ENCODE measurements around the gene PRRC1. TPM values are rescaled to one million over a fixed set of nuclear protein-coding genes. Genes with fewer than 3 reads are reported as not detected.

PRRC1 gene
- polyA plus RNA-seq, 1 donor from 2014 or later = 36.3 TPM

DNA sequence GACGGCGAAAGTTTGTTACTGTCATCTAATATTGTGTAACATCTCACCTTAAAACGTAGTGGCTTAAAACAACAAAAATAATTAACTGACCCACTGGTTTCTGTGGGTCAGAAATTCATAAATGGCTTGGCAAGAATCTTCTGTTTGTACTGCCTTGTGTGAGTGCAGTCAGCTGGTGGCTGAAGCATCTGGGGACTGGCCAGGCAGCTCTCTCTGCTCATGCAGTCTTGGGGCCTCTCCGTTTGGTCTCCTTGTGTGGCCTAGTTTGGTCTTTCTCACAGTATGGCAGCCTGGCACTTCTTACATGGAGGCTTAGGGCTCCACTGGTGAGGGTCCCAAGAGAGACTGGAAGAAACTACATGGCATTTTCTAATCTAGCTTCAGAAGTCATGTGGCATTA is 82.4 kb downstream of the PRRC1 start:
- H3K9me2 ChIP-seq (ENCODE audit: insufficient read depth, low read length) = no peaks in the 10 kb centered on the region
- no peaks in the 10 kb centered on the region for H3K27me3 ChIP-seq (ENCODE audit: insufficient read depth, low read depth, low read length)
- H3F3A ChIP-seq (ENCODE audit: insufficient read depth, low read length, poor library complexity, severe bottlenecking) = no peaks in the 10 kb centered on the region
- no peak overlapping the region for H3K27ac ChIP-seq (ENCODE audit: low read length)
- H3K4me2 ChIP-seq (ENCODE audit: low read length) = no peak overlapping the region
- no peaks in the 10 kb centered on the region for H3K36me3 ChIP-seq (ENCODE audit: insufficient read depth, low read length)
- no peaks in the 10 kb centered on the region for H3K9me3 ChIP-seq (ENCODE audit: low read length)
- no peak overlapping the region for H3K4me3 ChIP-seq (ENCODE audit: low read length)
- H2AFZ ChIP-seq (ENCODE audit: low read depth, low read length) = no peak overlapping the region
- H3K79me2 ChIP-seq (replicated peaks; ENCODE audit: insufficient read depth, low read length) = no peaks in the 10 kb centered on the region
- H4K20me1 ChIP-seq (ENCODE audit: insufficient read depth) = no peaks in the 10 kb centered on the region
- TF ChIP-seq, protein P1, sequence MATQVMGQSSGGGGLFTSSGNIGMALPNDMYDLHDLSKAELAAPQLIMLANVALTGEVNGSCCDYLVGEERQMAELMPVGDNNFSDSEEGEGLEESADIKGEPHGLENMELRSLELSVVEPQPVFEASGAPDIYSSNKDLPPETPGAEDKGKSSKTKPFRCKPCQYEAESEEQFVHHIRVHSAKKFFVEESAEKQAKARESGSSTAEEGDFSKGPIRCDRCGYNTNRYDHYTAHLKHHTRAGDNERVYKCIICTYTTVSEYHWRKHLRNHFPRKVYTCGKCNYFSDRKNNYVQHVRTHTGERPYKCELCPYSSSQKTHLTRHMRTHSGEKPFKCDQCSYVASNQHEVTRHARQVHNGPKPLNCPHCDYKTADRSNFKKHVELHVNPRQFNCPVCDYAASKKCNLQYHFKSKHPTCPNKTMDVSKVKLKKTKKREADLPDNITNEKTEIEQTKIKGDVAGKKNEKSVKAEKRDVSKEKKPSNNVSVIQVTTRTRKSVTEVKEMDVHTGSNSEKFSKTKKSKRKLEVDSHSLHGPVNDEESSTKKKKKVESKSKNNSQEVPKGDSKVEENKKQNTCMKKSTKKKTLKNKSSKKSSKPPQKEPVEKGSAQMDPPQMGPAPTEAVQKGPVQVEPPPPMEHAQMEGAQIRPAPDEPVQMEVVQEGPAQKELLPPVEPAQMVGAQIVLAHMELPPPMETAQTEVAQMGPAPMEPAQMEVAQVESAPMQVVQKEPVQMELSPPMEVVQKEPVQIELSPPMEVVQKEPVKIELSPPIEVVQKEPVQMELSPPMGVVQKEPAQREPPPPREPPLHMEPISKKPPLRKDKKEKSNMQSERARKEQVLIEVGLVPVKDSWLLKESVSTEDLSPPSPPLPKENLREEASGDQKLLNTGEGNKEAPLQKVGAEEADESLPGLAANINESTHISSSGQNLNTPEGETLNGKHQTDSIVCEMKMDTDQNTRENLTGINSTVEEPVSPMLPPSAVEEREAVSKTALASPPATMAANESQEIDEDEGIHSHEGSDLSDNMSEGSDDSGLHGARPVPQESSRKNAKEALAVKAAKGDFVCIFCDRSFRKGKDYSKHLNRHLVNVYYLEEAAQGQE (IDR thresholded peaks at IDR 0.05; ENCODE audit: borderline replicate concordance) = no peak
- TF ChIP-seq EZH2 (IDR thresholded peaks at IDR 0.05; ENCODE audit: borderline replicate concordance, insufficient read depth, low read length, poor library complexity, severe bottlenecking) = no peak
- no peak for TF ChIP-seq POLR2AphosphoS5 (IDR thresholded peaks at IDR 0.05)
- TF ChIP-seq TAF1 (IDR thresholded peaks at IDR 0.05; ENCODE audit: low read depth) = no peak
- TF ChIP-seq, protein P2, sequence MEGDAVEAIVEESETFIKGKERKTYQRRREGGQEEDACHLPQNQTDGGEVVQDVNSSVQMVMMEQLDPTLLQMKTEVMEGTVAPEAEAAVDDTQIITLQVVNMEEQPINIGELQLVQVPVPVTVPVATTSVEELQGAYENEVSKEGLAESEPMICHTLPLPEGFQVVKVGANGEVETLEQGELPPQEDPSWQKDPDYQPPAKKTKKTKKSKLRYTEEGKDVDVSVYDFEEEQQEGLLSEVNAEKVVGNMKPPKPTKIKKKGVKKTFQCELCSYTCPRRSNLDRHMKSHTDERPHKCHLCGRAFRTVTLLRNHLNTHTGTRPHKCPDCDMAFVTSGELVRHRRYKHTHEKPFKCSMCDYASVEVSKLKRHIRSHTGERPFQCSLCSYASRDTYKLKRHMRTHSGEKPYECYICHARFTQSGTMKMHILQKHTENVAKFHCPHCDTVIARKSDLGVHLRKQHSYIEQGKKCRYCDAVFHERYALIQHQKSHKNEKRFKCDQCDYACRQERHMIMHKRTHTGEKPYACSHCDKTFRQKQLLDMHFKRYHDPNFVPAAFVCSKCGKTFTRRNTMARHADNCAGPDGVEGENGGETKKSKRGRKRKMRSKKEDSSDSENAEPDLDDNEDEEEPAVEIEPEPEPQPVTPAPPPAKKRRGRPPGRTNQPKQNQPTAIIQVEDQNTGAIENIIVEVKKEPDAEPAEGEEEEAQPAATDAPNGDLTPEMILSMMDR (IDR thresholded peaks at IDR 0.05; ENCODE audit: poor library complexity, severe bottlenecking) = no peak
- no peak for TF ChIP-seq SMC3 (conservative IDR thresholded peaks at IDR 0.05; ENCODE audit: poor library complexity)
- TF ChIP-seq EP300 (conservative IDR thresholded peaks at IDR 0.05; ENCODE audit: poor library complexity, severe bottlenecking) = no peak
- TF ChIP-seq RAD21 (conservative IDR thresholded peaks at IDR 0.05) = no peak
- no peak for TF ChIP-seq MXI1 (conservative IDR thresholded peaks at IDR 0.05; ENCODE audit: poor library complexity, severe bottlenecking)
- no peak overlapping the region for H3K9ac ChIP-seq (ENCODE audit: low read length)

DNA sequence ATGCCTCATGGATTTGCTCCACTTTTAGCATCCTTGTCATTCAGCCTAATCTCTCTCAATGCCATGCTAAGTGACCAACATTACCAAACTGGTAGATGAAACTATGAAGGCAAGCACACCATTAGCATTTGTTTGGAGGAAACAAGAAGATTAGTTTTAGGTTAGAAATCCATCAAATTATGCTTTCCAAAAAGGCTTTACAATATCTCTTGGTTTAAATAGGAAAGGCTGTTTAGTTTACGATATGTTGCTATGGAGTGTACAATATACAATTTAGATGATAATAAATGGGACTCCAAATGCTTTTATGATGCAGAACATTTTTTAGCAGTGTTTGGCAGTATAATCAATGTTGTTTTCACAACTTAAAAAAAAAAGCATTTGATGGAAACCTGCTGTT is 83.7 kb downstream of the PRRC1 start:
- H3K27me3 ChIP-seq (ENCODE audit: insufficient read depth, low read depth, low read length) = no peaks in the 10 kb centered on the region
- H3K36me3 ChIP-seq (ENCODE audit: insufficient read depth, low read length) = no peaks in the 10 kb centered on the region
- no peaks in the 10 kb centered on the region for H3K79me2 ChIP-seq (replicated peaks; ENCODE audit: insufficient read depth, low read length)
- H3K4me2 ChIP-seq (ENCODE audit: low read length) = no peak overlapping the region
- H3K9me2 ChIP-seq (ENCODE audit: insufficient read depth, low read length) = no peaks in the 10 kb centered on the region
- H4K20me1 ChIP-seq (ENCODE audit: insufficient read depth) = no peaks in the 10 kb centered on the region
- H3F3A ChIP-seq (ENCODE audit: insufficient read depth, low read length, poor library complexity, severe bottlenecking) = no peaks in the 10 kb centered on the region
- H3K27ac ChIP-seq (ENCODE audit: low read length) = no peak overlapping the region
- H2AFZ ChIP-seq (ENCODE audit: low read depth, low read length) = no peak overlapping the region
- H3K9ac ChIP-seq (ENCODE audit: low read length) = no peak overlapping the region
- no peak overlapping the region for H3K4me3 ChIP-seq (ENCODE audit: low read length)
- H3K9me3 ChIP-seq (ENCODE audit: low read length) = no peaks in the 10 kb centered on the region
- TF ChIP-seq, protein P1 (IDR thresholded peaks at IDR 0.05; ENCODE audit: borderline replicate concordance) = no peak
- TF ChIP-seq TAF1 (IDR thresholded peaks at IDR 0.05; ENCODE audit: low read depth) (no peak), MXI1 (conservative IDR thresholded peaks at IDR 0.05; ENCODE audit: poor library complexity, severe bottlenecking) (no peak), POLR2AphosphoS5 (IDR thresholded peaks at IDR 0.05) (no peak), EP300 (conservative IDR thresholded peaks at IDR 0.05; ENCODE audit: poor library complexity, severe bottlenecking) (no peak), EZH2 (IDR thresholded peaks at IDR 0.05; ENCODE audit: borderline replicate concordance, insufficient read depth, low read length, poor library complexity, severe bottlenecking) (no peak), RAD21 (conservative IDR thresholded peaks at IDR 0.05) (no peak), SMC3 (conservative IDR thresholded peaks at IDR 0.05; ENCODE audit: poor library complexity) (no peak)
- TF ChIP-seq, protein P2 (IDR thresholded peaks at IDR 0.05; ENCODE audit: poor library complexity, severe bottlenecking) = no peak
